Endothelial cell of umbilical vein (primary cell): ENCODE results near the gene EGFL7. TPM values are rescaled to one million over a fixed set of nuclear protein-coding genes. Genes with fewer than 3 reads are reported as not detected.

ENCODE experiments used
- BruUV-seq: library from RNA; stranded (reverse); fragments of 400-500 nt; replicated peaks from 2 replicates; lab custom pipeline; 2021; lab: Mats Ljungman, UMichigan
- CTCF ChIA-PET: fragments of 300-600, 350-600 bp; sonication (Branson Sonifier 250); formaldehyde crosslinking; loops from one replicate; lab custom pipeline; 2021; ENCODE audit warnings: antibody characterized with exemption, inconsistent platforms; lab: Charles Lee
- POLR2A ChIA-PET: fragments of 300-600, 350-600 bp; sonication (Branson Sonifier 250); formaldehyde crosslinking; loops from one replicate; lab custom pipeline; 2021; ENCODE audit warnings: antibody characterized with exemption, inconsistent platforms; lab: Charles Lee
- DNase-seq: peaks from one replicate; pipeline ENCODE4 v3.0.0-alpha.2; 2011; ENCODE audit warnings: low read depth, low spot score
- FAIRE-seq: peaks from 2 replicates; lab custom pipeline; 2011; peaks lifted over from hg19 to GRCh38; lab: Jason Lieb, UNC
- H2AFZ ChIP-seq: 2 replicates; pipeline ENCODE4 v1.6.0; 2012; ENCODE audit warnings: low read depth, low read length, control low read depth, inconsistent platforms
- H3K27ac ChIP-seq: 2 replicates; pipeline ENCODE4 v1.5.1; 2011; ENCODE audit warnings: low read depth, mild to moderate bottlenecking, control low read depth, low read length, moderate library complexity; ENCODE audit not compliant: insufficient read depth
- H3K27me3 ChIP-seq, 2 experiments: 2 replicates each; pipeline versions ENCODE4 v1.6.0 to v1.6.1; 2011; ENCODE audit warnings: low read length in 2 of 2, mixed read lengths in 1 of 2; ENCODE audit not compliant: control insufficient read depth in 2 of 2, insufficient read depth in 2 of 2
- H3K36me3 ChIP-seq, 2 experiments: 2 replicates in 1 of 2; 3 replicates in 1 of 2; pipeline ENCODE4 v1.5.1; 2011; ENCODE audit warnings: low read length in 2 of 2, mild to moderate bottlenecking in 1 of 2, moderate library complexity in 1 of 2; ENCODE audit not compliant: control insufficient read depth in 2 of 2, insufficient read depth in 2 of 2; ENCODE audit errors: extremely low read depth in 1 of 2
- H3K4me1 ChIP-seq: 3 replicates; pipeline ENCODE4 v1.5.1; 2011; ENCODE audit warnings: mild to moderate bottlenecking, low read length; ENCODE audit not compliant: control insufficient read depth, insufficient read depth; ENCODE audit errors: extremely low read depth
- H3K4me2 ChIP-seq: 2 replicates; pipeline ENCODE4 v1.6.1; 2011; ENCODE audit warnings: low read length, control low read depth, mixed read lengths; ENCODE audit not compliant: insufficient read depth
- H3K4me3 ChIP-seq, 3 experiments: fragments of 200-600 bp in 1 of 3; sonication (generic), shearing (Covaris generic) in 1 of 3; replicated peaks in 1 of 3; 2 replicates each; pipeline ENCODE4 v1.5.1; 2011 to 2016; ENCODE audit warnings: control low read depth in 3 of 3, low read length in 3 of 3, mild to moderate bottlenecking in 2 of 3, inconsistent platforms in 1 of 3, low read depth in 1 of 3, moderate library complexity in 1 of 3; ENCODE audit not compliant: insufficient read depth in 1 of 3
- H3K79me2 ChIP-seq: 2 replicates; pipeline ENCODE4 v1.6.0; 2012; ENCODE audit warnings: low read length, inconsistent platforms; ENCODE audit not compliant: control insufficient read depth, insufficient read depth
- H3K9ac ChIP-seq: replicated peaks from 2 replicates; pipeline ENCODE3; 2011; ENCODE audit warnings: low read length, control low read depth; ENCODE audit not compliant: insufficient read depth; ENCODE audit errors: extremely low read depth
- H3K9me1 ChIP-seq: replicated peaks from 3 replicates; pipeline ENCODE4 v1.6.0; 2011; ENCODE audit warnings: mild to moderate bottlenecking, low read length; ENCODE audit not compliant: control insufficient read depth, insufficient read depth; ENCODE audit errors: extremely low read depth
- H3K9me3 ChIP-seq: replicated peaks from 2 replicates; pipeline ENCODE4 v1.5.1; 2012; ENCODE audit warnings: low read length, inconsistent platforms; ENCODE audit not compliant: control insufficient read depth, insufficient read depth
- H4K20me1 ChIP-seq: replicated peaks from 2 replicates; pipeline ENCODE3; 2011; ENCODE audit warnings: mild to moderate bottlenecking, low read length; ENCODE audit not compliant: control insufficient read depth, insufficient read depth; ENCODE audit errors: extremely low read depth
- CTCF ChIP-seq, 2 donors: IDR thresholded peaks; 1 replicate in 1 of 2; 2 replicates in 1 of 2; pipeline ENCODE4 v1.5.1; 2011; ENCODE audit warnings: low read length in 2 of 2, mild to moderate bottlenecking in 2 of 2, moderate library complexity in 2 of 2, control low read depth in 1 of 2, inconsistent platforms in 1 of 2, low read depth in 1 of 2; ENCODE audit not compliant: insufficient read depth in 1 of 2; ENCODE audit errors: extremely low read depth in 1 of 2
- GATA2 ChIP-seq: IDR thresholded peaks from 2 replicates; pipeline ENCODE4 v1.7.0; 2011; ENCODE audit warnings: low read depth, mild to moderate bottlenecking, moderate library complexity, mixed read lengths, low read length; ENCODE audit not compliant: insufficient read length, insufficient read depth
- JUN ChIP-seq: IDR thresholded peaks from 2 replicates; pipeline ENCODE4 v1.6.1; 2011; ENCODE audit warnings: borderline replicate concordance, low read depth; ENCODE audit not compliant: insufficient read length, insufficient read depth
- MAX ChIP-seq: IDR thresholded peaks from 2 replicates; pipeline ENCODE4 v1.6.1; 2011; ENCODE audit not compliant: insufficient read depth, insufficient read length
- MYC ChIP-seq: IDR thresholded peaks from one replicate; pipeline ENCODE4 v1.6.1; 2011; ENCODE audit warnings: mild to moderate bottlenecking, low read depth, low read length
- POLR2AphosphoS5 ChIP-seq: IDR thresholded peaks from 2 replicates; pipeline ENCODE4 v1.6.1; 2012; ENCODE audit warnings: low read depth, mild to moderate bottlenecking, control low read depth, low read length, moderate library complexity; ENCODE audit not compliant: insufficient read depth
- dilution Hi-C: fragments of 300-500 bp; cut with MboI; formaldehyde crosslinking; loops from one replicate; pipeline ENCODE4 v1.15.0; 2019; ENCODE audit warnings: low sequenced_read_pairs; ENCODE audit not compliant: extremely low pct_ligation_motif_present
- intact Hi-C: fragments of 100-400 bp; cut with micrococcal nuclease; formaldehyde crosslinking; loops from one replicate; pipeline ENCODE4 v1.10.0; 2022
- polyA plus RNA-seq, 4 experiments: library from polyadenylated mRNA; depleted of rRNA in 3 of 4; stranded (reverse) in 3 of 4; unstranded in 1 of 4; fragments of >200 nt; gene quantifications; 2 replicates each; pipeline versions ENCODE4 v1.2.1 to v1.2.3, GENCODE V29; 2011 to 2012; ENCODE audit warnings: missing spikeins in 1 of 4
- total RNA-seq: library from RNA; stranded (reverse); gene quantifications from 2 replicates; pipeline ENCODE4 v1.2.3, GENCODE V29; 2021

The EGFL7 gene
- total and polyA plus RNA-seq, 2 donors (not counting 3 experiments of a cell fraction or from before 2014, with no cell fraction given) = 1,043 to 1,377 TPM

- Histone ChIP-seq H3K9me3 (no peaks in the 10 kb centered on the region), H3K27me3 (no peaks in the 10 kb centered on the region), H3K36me3 (no peaks in the 10 kb centered on the region), H3K4me2 (no peak overlapping the region), H4K20me1 (no peaks in the 10 kb centered on the region), H3K4me1 (peaks cover 12% of the 10 kb centered on the region), H3K9me1 (no peaks in the 10 kb centered on the region), H2AFZ (no peak overlapping the region), H3K79me2 (no peaks in the 10 kb centered on the region), H3K4me3 (no peak overlapping the region), H3K27ac (no peak overlapping the region), H3K9ac (no peak overlapping the region)
- BruUV-seq = no TSS peak
- POLR2A ChIA-PET = no interaction called here
- CTCF ChIA-PET = interaction anchor here (0.6 to 7.3 kb wide), 5 partner anchors 40 to 141 kb away, joined by 3 to 261 read pairs (median 5); no protein-coding TSS in a partner anchor
- no peak for FAIRE-seq
- intact Hi-C loops (no loop called here), dilution Hi-C loops (no loop called here)
- no peak for DNase-seq
- TF ChIP-seq MYC = no peak
- no peak for TF ChIP-seq MAX
- TF ChIP-seq CTCF (IDR thresholded peaks at IDR 0.05; ENCODE audit: extremely low read depth in 1 of 2, insufficient read depth in 1 of 2, low read depth in 1 of 2, low read length in 2 of 2) = no peak
- TF ChIP-seq GATA2 = no peak
- no peak for TF ChIP-seq JUN
- TF ChIP-seq POLR2AphosphoS5 = no peak
Observed at GRCh38 chr9:136628268-136628667, 34.4 kb upstream of the EGFL7 start.
